22Rv1 (cell line): ENCODE data around the gene SUPT5H.
A peak's percentile ranks its signal among the peaks of the same experiment; 100 is the strongest.

Experiments
- H3K27ac ChIP-seq: fragments of 450-650 bp; 2 replicates; pipeline ENCODE4 v1.5.1; 2017
- CTCF ChIP-seq: fragments of 450-650 bp; IDR thresholded peaks from 2 replicates; pipeline ENCODE4 v1.5.1; 2017; ENCODE audit warnings: mild to moderate bottlenecking
- ZFX ChIP-seq: fragments of 450-650 bp; IDR thresholded peaks from 2 replicates; pipeline ENCODE4 v1.6.1; 2017; ENCODE audit warnings: antibody characterized with exemption, borderline replicate concordance

The SUPT5H gene

GRCh38 chr19:39496063-39496462 lies 50.7 kb downstream of the SUPT5H start:
- no peak overlapping the region for H3K27ac ChIP-seq
- TF ChIP-seq ZFX: no peak
- no peak for TF ChIP-seq CTCF

- no peak overlapping the region for H3K27ac ChIP-seq
- TF ChIP-seq CTCF (no peak), ZFX (no peak)
These were observed 52.3 kb downstream of the SUPT5H start for GRCh38 chr19:39497701-39497995.

DNA sequence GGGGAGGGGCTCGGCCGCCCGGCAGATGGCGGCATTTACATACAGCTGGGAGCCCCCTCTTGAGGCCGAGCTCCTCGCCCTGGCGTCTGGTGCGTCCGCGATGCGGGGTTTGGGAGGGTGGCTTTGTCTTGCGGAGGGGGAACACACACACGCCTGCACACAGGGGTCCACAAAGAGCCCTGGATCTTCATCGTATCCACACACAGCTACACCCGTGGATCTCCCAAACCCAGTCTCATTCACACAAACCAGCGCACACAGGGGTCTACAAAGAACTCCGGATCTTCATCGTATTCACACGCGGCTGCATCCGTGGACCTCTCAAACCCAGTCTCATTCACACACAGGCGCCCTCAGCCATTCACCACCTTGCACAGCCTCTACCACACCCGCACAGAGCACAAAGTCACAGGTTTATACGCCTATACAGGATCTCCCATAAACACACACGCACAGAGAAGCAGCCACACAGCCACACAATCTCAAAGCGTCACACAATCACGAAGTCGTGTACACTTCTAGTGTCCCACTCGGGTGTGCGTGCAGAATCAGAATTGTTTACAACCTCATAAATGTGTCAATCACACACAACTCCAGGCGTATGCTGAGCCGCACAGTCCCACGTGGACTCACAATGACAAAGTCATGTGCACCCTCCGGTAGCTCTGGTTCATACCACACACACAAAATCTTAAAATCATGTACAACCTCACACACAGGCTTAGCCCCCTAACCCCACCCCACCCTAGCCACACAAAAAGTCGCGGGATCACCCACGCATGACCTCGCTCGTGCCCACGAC lies 52.8 kb downstream of the SUPT5H start:
- TF ChIP-seq CTCF (peak; percentile 50), ZFX (no peak)
- no peak overlapping the region for H3K27ac ChIP-seq

- no peak within 1 kb of the TSS for H3K27ac ChIP-seq
- TF ChIP-seq CTCF: no peak
- no peak for TF ChIP-seq ZFX
These were observed 53.6 kb downstream of the SUPT5H start, which contains the start of gene DLL3 for GRCh38 chr19:39498798-39499642. DLL3 (plus strand) TSS chr19:39498947; CDS start chr19:39498975, 28 bp downstream.

GRCh38 chr19:39499932-39500331 lies 54.5 kb downstream of the SUPT5H start:
- H3K27ac ChIP-seq: no peak overlapping the region
- TF ChIP-seq CTCF (no peak), ZFX (no peak)

DNA sequence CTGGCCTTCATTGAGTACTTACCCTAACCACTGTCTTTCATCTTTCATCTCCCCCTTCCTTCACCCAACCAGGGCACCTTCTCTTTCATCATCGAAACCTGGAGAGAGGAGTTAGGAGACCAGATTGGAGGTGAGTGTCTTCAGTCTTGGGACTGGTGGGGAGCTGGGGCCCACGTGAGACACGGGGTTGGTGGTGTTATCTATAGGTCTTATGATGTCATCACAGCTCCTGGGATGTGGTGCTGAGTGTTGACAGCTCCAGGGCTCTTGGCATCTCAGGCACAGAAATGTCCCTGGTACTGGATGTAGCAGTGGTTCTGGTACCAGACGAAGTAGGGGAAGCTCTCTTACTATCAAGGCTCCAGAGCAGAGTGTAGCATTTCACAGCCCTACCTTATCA lies 55.2 kb downstream of the SUPT5H start:
- no peak for TF ChIP-seq ZFX
- TF ChIP-seq CTCF: no peak
- H3K27ac ChIP-seq: no peak overlapping the region

DNA sequence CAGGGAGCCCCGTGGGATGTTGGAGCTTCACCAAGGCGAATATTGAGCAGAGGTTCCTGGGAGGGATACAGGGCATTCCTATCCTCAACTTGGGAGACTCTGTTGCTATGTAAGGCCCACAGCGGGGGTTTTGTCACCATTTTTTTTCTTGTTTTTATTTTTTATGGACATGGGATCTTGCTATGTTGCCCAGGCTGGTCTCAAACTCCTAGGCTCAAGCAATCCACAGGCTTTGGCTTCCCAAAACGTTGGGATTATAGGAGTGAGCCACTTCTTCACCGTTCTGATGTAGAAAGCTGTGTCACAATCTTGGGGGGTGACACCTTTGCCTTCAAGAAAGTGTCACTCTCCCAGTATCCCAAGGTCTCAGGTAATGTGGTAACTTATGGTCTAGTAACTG lies 56.0 kb downstream of the SUPT5H start:
- H3K27ac ChIP-seq: no peak overlapping the region
- TF ChIP-seq CTCF (no peak), ZFX (no peak)
